NCI-H345 treated with DMSO at 0.1 percent for 48 hours (cell line): ENCODE measurements around the gene MROH9.
"Not testable (repeated sequence)": the region's sequence is repeated elsewhere in the genome, so short reads cannot be mapped to it uniquely, and the experiment has no call there.

Source experiments
- DNase-seq: peaks from one replicate; lab custom pipeline; 2025; ENCODE audit not compliant: unreplicated experiment; lab: John Stamatoyannopoulos, UW

MROH9 gene, protein sequence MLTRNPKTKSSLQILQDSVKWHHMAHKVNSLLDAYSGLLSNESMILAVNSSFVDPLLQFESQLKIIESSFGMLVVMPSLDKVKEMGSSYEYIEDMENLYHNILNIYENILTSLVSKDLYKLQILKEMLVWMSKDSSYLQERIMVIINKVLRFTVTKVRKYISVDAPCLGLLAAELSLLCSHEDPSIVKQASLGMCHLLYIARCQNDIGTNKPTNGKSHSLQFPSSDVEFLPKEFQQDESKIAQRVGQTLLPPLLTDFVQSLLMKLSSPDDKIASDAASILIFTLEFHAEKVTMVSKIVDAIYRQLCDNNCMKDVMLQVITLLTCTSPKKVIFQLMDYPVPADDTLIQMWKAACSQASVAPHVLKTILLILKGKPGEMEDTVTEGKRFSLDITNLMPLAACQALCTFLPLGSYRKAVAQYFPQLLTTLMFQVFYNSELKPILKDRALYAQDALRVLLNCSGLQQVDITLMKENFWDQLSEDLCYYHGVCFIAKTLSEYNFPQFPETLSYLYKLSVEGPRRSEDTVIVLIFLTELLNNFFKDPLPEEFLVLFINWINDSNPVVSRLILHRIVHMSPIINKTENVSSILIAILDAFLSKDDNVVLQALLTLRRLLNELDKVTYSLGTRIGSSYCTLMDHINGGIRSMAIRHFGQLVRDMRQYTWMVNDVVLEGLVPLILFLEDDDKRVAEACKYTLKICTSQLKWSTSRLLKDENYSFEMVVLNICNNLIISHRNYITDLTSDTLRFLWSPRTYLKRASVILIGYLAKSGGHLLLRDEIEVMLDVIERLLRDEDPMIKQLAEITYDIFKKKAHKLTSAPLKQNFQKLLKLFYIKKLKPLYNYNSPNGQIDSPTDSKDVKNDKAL

DNA sequence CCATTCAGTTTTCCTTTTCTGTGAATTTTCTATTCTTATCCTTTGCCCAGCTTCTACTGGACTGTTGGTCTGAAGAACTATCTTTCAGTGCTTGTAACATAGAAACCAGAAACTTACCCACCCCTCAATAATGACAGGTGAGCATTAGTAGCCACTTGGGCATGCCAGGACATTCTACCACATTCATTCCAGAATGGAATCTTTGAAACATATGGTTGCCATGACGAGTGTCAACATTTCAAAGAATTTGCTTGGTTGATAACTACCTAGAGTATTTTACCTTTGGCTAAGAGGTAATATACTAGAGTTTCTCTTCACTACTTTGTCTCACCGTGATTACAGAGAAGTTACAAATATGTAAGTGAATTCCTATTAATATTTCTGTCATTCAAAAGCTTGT lies at the start of gene MROH9:
Gene MROH9, plus strand, starts transcription at position 304 of the 400 bp plus-strand sequence. CDS start 10,023 bp downstream, outside the sequence.
- no peak for DNase-seq

DNA sequence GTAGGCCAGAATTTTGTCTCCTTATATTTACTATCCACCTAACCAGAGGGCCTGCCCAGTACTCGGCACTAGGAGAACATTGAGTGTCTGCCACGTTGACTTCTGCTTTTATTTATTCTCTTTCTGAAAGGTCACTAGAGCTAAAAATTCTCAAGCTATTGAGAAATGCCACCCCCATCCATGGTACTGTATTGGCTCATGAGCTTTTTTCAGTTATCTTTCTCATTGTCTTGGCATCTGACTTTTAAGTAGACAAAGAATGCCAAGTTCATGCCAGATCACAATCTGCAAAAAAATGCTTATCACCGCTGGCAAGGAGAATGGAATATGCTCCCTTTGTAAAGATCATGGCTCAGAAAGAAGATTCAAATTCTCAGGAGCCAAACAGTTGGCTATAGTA lies 49.8 kb upstream of the MROH9 start:
- DNase-seq: no peak

DNA sequence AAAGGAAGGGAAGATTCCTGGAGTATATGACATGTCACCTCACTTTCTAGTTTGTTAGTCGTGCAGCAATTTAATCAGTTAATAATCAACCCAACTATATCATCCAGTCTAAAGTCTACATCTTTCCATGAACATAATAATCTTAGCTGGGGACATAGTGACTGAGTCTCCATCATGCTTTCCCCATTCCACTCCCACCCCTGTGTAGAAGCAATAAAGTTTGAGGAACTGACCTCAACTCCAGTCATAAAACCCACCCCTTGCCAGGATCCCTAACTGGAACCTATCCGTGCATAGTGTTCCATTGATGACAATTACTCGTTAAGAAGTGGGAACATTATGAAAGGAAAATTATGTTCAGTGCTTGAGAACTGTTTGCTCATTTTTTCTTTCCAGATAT lies 48.9 kb upstream of the MROH9 start:
- DNase-seq: no peak

DNA sequence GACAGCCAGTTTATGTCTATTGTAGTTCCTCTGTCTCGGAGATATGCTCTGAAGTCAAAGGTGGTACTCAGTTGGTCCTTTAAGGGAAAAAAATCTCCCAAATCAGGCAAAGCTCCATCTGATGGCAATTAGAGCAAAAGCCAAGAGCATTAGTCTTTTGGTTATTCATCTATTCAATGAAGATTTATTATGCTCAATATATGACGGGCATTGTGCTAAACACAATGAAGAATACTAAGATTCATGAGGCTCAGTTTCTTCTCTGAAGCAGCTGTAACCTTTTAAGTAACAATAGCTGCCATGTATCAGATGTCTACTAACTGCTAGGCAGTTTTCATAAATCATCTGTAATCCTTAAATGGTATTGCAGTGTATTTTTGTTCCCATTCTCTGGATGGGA lies 47.6 kb upstream of the MROH9 start:
- DNase-seq: no peak

DNA sequence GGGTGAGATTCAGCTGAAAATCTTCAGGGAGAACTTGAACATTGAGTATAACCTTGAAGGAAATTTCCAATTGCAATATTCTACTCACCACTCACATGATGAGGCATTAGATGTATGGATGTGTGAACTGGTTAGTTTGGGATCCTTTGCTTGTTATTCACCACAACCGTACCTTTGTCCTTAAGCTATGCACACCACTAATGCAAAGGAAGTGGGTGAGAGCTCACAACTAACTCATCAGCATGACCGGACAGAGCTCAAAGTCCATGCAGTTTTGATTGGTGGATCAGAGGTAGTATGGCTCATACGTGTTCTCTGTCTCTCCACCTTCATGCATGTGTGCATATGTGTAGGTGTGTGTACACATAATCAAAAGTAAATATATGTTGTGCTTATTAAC lies 43.5 kb upstream of the MROH9 start:
- no peak for DNase-seq

DNA sequence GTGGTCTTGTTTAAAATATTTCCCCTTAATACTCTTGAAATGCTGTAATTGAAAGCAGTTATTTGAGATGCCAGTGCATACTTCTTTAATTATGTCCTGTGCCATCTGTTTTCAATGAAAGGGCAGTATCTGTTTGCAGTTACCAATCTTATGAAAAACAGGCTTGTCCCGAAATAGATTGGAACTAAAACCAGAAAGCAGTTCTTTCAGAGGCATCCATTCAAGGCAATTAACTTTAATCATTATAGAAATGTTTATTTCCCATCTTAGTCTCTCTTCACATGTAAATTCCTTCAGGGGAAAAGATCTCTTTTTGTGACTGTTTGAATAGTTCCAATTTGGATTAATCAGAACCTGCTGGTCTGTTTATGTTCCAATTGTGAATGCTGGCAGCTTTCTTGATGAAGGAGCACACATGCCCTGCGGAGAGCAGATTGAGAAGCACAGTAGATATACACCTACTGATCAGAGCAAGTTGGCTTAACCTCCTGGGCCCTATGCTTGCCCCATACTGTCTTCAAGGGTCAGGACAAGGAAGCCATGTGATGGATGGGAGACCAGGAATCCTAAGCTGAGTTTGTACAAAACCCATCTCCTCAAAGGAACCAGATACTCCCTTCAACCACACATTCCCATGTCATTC lies 41.6 kb upstream of the MROH9 start:
- no peak for DNase-seq

DNA sequence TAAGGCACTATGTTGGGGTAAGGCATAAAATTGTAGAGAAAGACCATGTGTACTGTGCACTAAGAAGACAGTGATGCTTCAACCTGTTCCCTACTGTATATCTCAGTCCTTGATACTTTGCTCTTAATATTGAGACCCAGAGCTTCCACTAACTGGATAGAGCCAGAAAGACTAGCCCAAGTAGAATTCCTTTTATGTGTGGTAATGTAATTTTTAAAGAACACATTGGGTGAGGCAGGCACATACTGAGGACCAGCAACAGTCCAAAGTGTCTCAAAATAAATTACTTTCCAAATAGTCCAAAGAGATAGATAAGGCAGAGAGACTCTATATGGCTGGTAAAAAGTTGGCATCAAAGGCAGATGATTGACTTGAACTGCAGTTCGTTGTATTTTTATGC lies 31.4 kb upstream of the MROH9 start:
- DNase-seq: no peak

DNA sequence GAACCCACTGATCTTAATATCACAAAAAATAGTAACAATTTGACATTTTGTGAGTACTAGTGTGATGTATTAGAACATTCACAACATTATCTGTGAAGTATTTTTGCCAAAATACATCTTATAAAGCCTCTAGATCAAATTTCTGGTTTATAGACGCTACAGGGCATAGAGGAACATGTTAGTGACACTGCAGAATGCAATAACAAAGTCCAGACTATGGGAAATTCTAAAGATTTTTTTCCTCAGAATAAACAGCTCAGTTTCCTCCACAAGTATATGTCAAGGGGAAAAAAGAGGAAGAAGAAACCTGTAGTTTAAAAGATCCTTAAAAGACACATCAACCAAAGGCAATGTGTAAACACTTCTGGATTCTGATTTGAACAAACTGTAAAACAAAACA lies 26.4 kb upstream of the MROH9 start:
- DNase-seq: no peak

DNA sequence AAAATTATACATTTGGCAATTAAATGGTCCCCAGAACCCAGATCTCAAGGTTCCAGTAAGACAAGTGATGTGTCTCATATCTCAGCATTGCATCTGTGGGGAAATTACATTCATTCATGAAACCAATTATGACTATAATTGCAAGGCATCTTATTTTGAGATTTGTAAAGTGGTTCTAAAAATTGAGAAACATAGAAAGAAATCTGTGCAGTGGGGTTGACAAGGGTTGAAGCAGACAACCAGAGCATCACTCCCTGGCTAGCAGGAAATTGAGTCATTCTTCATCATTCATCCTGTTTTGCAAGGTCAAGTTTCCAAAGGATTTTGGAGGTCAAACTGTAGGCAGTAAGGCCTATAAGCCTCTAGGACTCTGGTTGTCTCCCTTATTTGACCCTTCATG lies 25.1 kb upstream of the MROH9 start:
- no peak for DNase-seq

DNA sequence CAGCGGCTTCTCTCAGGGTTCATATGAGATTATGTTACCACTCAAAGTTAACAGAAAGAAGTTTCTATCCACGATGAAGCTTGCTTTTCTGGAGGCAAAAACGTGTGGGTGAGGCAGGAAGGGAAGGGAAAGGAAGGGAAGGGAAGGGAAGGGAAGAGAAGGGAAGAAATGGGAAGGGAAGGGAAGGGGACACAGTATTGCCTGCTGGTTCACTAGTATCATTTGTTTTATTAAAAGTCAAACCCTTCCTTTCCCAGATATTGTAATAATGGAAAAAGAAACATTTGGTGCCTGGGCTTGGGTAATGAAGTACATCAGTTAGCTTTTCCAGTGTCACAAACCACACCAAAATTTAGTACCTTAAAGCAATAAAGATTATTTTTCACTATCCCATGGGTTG lies 18.0 kb upstream of the MROH9 start:
- DNase-seq: no peak

DNA sequence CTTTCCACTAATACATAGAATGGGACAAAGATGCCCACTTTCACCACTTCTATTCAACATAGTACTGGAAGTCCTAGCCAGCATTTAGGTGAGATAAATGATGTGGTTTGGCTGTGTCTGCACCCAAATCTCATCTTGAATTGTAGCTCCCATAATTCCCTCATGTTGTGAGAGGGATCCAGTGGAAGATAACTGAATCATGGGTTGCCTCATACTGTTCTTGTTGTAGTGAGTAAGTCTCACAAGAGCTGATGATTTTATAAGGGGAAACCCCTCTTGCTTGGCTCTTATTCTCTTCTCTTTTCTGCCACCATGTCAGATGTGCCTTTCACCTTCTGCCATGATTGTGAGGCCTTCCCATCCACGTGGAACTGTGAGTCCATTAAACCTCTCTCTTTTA lies 10.7 kb upstream of the MROH9 start:
- not testable (repeated sequence) for DNase-seq

DNA sequence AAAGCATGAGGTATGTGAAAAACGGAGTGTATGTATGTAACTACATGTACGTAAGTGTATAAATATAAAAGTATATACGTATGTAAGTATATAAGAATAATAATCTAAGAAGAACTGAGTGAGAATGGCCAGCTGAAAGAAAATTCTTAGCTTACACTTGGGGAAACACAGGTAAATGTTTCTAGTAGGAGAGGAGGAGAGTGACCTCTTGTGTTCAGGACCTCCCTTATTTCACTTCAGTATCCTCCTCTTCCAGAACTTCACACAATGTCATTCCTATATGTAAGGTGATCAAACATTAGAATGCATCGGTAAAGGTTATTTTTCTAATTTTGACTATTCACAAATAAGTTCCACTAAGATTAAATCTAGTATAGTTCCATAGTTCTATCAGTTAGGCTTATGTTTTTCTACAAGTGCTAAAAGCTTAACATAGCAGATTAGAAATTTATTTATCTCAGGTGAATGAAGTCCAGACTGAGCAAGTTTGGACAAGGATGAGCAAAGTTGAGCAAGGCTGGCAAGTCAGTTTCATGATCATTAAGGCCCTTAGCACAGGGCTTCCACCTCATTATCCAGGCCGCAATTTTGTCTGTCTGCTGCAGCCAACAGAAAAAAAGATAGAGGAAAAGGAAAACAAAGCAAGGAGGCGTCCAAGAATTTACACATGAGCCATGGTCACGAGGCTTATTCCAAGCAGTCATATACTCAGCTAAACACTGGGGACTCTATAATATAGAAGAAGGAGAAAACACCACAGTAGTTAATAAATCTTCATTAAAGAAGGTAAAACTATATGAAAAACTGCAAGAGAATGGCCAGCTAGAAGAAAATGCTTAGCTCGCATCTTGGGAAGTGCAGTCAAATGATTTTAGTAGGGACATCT lies 7.1 kb upstream of the MROH9 start:
- no peak for DNase-seq

DNA sequence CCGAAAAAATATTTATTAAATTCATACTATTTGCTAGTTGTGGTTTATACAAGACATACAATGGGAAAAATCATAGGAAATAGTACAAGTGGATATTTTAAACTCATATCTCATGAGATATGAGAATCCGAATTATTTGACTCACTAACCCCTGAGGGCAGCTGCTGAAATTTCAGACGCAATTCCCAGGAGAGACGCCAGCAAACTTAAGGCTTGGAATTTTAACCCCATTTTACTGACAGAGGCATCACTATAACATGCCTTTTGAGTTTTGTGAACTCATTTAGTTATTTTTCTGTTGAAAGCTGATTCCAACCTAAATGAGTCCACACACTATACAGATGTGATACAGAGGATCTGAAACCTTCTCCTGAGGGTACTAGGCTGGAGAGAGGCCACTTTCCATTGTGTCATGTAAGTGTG lies 5.9 kb upstream of the MROH9 start:
- DNase-seq: no peak

DNA sequence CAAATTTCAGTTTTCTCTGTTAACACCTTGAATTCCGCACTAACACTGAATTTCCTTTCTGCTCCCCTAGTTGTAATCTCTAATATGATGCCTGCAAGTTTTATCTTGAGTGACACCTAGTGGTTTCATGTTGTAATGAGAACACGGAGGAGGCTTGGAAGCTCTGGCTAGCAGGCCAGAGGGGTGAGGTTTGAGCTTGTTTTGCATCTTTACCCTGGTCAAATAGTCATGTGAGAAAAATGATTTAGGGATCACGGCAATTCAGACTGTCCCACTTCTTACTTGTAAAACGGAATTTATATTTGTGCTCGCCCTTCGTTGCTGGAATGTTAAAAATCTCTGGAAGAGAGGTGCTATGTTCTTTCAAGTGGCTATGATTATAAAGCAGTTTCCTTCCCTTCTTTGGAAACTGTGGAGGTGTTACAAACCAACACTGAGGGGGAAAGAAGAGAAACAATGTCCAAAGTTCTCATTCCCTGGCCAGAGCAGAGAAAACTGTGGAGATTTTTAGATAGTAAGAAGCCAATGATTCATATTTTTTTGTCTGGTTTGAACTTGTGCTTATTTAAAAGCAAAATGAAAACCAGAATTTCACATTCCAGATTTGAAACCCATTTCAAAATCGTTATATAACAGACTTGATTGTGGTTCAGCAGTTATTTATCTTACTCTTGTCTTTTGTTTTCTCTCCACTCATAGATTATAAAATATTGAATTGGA lies 5.3 kb upstream of the MROH9 start:
- peak; percentile 13 for DNase-seq

DNA sequence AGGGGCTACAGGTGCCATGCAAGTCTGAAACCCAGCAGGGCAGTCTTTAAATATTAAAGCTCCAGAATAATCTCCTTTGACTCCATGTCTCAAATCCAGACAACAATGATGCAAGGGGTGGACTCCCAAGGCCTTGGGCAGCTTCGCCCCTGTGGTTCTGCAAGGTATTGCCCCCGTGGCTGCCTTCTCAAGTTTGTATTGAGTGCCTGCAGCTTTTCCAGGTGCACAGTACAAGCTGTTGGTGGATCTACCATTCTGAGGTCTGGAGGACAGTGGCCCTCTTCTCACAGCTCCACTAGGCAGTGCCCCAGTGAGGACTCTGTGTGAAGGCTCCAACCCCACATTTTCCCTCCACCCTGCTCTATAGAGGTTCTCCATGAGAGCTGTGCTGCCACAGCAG lies 3.7 kb upstream of the MROH9 start:
- DNase-seq: no peak

DNA sequence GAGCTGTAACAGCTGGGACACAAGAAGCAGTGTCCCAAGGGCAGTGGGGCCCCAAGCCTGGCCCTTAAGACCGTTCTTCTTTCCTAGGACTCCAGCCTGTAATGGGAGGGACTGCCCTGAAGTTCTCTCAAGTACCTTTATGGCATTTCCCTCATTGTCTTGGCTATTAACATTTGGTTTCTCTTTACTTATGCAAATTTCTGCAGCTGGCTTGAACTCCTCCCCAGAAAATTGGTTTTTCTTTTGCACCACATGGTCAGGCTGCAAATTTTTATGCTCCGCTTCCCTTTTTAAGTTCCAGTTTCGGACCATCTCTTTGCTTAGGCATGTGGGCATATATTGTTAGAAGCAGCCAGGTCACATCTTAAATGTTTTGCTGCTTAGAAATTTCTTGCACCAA lies 3.1 kb upstream of the MROH9 start:
- DNase-seq: no peak

DNA sequence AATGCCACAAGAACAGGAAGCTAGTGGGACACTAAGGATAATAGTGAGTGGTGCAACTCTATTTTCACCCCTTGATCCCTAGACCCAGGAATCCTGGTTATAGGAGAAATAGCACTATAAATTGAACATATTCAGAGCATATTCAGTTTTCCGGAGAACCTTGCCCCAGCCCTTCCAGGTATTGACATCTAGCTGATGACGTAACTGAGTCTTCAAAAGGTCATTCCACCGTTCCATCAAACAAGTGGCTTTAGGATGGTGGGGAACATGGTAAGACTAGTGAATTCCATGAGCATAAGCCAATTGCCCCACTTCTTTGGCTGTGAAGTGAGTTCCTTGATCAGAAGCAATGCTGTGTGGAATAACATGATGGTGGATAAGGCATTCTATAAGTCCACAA lies 2.9 kb downstream of the MROH9 start:
- no peak for DNase-seq

DNA sequence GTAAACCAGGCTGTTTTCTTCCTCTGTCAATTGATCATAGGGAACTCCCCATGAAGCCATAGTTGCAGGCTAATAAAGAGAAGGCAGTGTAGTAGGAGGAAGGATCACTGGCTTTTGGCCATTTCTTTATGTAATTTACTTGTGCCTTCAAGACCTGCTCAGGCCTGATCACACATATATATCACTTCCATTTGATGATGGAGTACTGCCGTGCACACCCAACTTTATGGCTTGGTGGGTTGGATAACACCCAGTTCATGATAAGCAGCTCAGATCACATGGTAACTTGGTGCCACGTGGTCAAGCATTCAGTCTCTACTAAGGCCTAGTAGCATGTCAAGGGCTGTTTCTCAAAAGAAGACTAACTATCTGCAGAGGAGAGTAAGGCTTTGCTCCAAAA lies 4.1 kb downstream of the MROH9 start:
- DNase-seq: no peak

DNA sequence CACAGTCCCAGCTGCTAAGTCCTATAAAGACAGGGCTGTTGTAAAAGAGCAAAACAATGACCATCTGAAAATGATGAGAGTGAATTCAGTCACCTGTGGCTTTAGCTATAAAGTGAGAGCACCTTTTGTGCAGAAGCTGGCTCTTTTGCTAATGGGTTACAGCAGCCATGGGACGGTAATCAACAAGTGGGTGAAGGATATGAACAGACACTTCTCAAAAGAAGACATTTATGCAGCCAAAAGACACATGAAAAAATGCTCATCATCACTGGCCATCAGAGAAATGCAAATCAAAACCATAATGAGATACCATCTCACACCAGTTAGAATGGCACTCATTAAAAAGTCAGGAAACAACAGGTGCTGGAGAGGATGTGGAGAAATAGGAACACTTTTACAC lies 16.4 kb downstream of the MROH9 start:
- not testable (repeated sequence) for DNase-seq

DNA sequence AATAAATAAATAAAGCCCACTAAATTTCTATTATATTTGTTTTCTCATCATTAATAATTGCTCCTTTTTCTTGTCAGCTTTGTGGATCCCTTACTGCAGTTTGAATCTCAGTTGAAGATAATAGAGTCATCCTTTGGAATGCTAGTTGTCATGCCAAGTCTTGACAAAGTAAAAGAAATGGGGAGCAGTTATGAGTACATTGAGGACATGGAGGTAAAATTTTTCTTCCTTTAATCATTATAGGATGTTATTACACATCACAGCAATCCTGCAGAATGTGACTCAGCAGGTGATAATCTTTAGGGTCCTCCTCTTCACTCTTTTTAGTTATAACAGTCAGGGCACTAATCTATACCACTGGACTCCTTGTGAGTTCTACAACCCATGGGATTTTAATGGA lies 24.1 kb downstream of the MROH9 start:
- DNase-seq: no peak
